Adrenal gland (tissue), 12 donors: ENCODE measurements around the gene LARGE1. TPM values are rescaled to one million over a fixed set of nuclear protein-coding genes. Genes with fewer than 3 reads are reported as not detected.

ENCODE experiments used
- DNase-seq, 7 donors: peaks; one replicate each; pipeline ENCODE4 v3.0.0-alpha.2; 2019 to 2020
- H3K27ac ChIP-seq, 5 donors: fragments of 200-600 bp; sonication (generic) in 4 of 5; 1 replicate in 3 of 5; 2 replicates in 2 of 5; pipeline versions ENCODE4 v1.5.1 to v1.8.0; 2016 to 2020; ENCODE audit warnings: mild to moderate bottlenecking in 1 of 5
- H3K27me3 ChIP-seq: fragments of 200-600 bp; 2 replicates; pipeline ENCODE4 v1.8.0; 2021
- H3K36me3 ChIP-seq, 2 donors: fragments of 200-600 bp; replicated peaks in 1 of 2; 1 replicate in 1 of 2; 2 replicates in 1 of 2; pipeline versions ENCODE4 v1.5.1 to v1.8.0; 2018 to 2022
- H3K4me1 ChIP-seq, 2 donors: fragments of 200-600 bp; replicated peaks in 1 of 2; 1 replicate in 1 of 2; 2 replicates in 1 of 2; pipeline versions ENCODE4 v1.5.1 to v1.8.0; 2018 to 2021
- H3K4me3 ChIP-seq, 4 donors: fragments of 200-600 bp; sonication (generic) in 3 of 4; one replicate each; pipeline ENCODE4 v1.5.1; 2016 to 2018
- H3K9me3 ChIP-seq, 3 donors: fragments of 200-600 bp; sonication (generic) in 1 of 3; replicated peaks in 1 of 3; 1 replicate in 2 of 3; 2 replicates in 1 of 3; pipeline versions ENCODE4 v1.5.1 to v1.8.0; 2016 to 2021
- POLR2A ChIP-seq, 2 donors: fragments of 450-650 bp; IDR thresholded peaks; one replicate each; pipeline ENCODE4 v1.6.1; 2017; ENCODE audit warnings: antibody characterized with exemption in 2 of 2, mild to moderate bottlenecking in 2 of 2, moderate library complexity in 1 of 2
- WGBS, 4 donors: extraction: QIAGEN DNeasy Blood & Tissue Kit in 2 of 4; methylation state at CpG; one replicate each; pipeline versions ENCODE4 v1.1.5 to v1.1.7; 2013 to 2017; 5-methylcytosine and 5-hydroxymethylcytosine counted together
- intact Hi-C, 2 donors: fragments of 100-400 bp; cut with DNase I; formaldehyde crosslinking; loops; one replicate each; pipeline versions ENCODE4 v1.14.1 to v1.15.0; 2022 to 2023
- polyA plus RNA-seq, 3 donors: library from polyadenylated mRNA; stranded (reverse); fragments of 200-250 nt in 2 of 3; fragments of 350-450 nt in 1 of 3; fragmentation: Illumina TruSeq in 1 of 3; extraction: RNeasy Lipid Tissue Mini Kit (QIAGEN cat#74804) in 1 of 3; gene quantifications; one replicate each; pipeline ENCODE4 v1.2.3, GENCODE V29; 2013 to 2014
- total RNA-seq, 9 donors: library from RNA; depleted of rRNA in 4 of 9; stranded (reverse); fragments of >200 nt in 4 of 9; fragments of 120-200 nt in 1 of 9; fragmentation: NEBNext Ultra II Directional in 1 of 9; extraction: Animal tissue kit (Norgen Biotek cat#: 25700) in 1 of 9; gene quantifications; one replicate each; pipeline versions ENCODE4 v1.1.0 to v1.2.4, GENCODE V29; 2013 to 2023
- TF ChIP-seq, protein P1 (sequence below), 6 experiments: fragments of 450-650 bp in 4 of 6; fragments of 200-600 bp in 2 of 6; sonication (generic) in 1 of 6; IDR thresholded peaks; 1 replicate in 5 of 6; 2 replicates in 1 of 6; pipeline versions ENCODE4 v1.5.1 to v1.8.0; 2016 to 2021; ENCODE audit warnings: antibody characterized with exemption in 6 of 6, mild to moderate bottlenecking in 2 of 6, moderate library complexity in 1 of 6
- donor health status: healthy with polysubstance abuse.
- donor health status: Bipolar disorder and iron deficiency.
- donor health status: DM: yes; HTN: yes; CAD: no.
- donor health status: DM: no; HTN: no; CAD: no.
- donor health status: DM: no; HTN: no; CAD: no.
- donor health status: DM: yes; HTN: yes; CAD: no.

LARGE1 gene
- total and polyA plus RNA-seq, 12 donors = 3.4 to 67.6 (median 30.6) TPM

DNA sequence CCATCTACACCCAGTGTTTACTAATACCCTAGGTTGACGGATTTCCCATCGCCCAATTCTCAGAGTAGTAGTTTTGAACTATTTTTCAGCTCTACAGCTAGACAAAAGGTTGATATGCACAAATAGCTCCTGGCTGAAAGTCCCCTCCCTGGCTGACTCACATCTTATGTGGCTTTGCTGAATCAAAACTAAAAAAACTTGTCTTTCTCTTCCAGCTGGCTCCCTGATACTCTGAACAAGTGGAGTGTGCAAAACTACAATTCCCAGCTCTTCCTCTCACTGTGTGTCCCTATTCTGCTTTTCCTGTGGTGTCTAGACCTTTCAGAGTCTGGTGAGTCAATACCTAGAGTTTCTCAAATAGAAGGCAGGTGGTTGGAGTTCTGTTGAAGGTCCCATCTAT, 12.7 kb upstream of the LARGE1 start:
- TF ChIP-seq, protein P1, sequence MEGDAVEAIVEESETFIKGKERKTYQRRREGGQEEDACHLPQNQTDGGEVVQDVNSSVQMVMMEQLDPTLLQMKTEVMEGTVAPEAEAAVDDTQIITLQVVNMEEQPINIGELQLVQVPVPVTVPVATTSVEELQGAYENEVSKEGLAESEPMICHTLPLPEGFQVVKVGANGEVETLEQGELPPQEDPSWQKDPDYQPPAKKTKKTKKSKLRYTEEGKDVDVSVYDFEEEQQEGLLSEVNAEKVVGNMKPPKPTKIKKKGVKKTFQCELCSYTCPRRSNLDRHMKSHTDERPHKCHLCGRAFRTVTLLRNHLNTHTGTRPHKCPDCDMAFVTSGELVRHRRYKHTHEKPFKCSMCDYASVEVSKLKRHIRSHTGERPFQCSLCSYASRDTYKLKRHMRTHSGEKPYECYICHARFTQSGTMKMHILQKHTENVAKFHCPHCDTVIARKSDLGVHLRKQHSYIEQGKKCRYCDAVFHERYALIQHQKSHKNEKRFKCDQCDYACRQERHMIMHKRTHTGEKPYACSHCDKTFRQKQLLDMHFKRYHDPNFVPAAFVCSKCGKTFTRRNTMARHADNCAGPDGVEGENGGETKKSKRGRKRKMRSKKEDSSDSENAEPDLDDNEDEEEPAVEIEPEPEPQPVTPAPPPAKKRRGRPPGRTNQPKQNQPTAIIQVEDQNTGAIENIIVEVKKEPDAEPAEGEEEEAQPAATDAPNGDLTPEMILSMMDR (IDR thresholded peaks at IDR 0.05) = no peak
- no peak for TF ChIP-seq POLR2A (IDR thresholded peaks at IDR 0.05)
- H3K27me3 ChIP-seq = no peaks in the 10 kb centered on the region
- H3K27ac ChIP-seq = no peak overlapping the region
- H3K4me1 ChIP-seq = no peaks in the 10 kb centered on the region
- no peaks in the 10 kb centered on the region for H3K36me3 ChIP-seq
- no peak for DNase-seq
- WGBS, 4 donors = 78 to 89% (median 82%) methylated on average over 2 of the region's 2 CpGs
- no peak overlapping the region for H3K4me3 ChIP-seq
- H3K9me3 ChIP-seq = no peaks in the 10 kb centered on the region
- intact Hi-C loops = loop anchor here in 1 of 2 donors (5.0 kb wide), 1 partner anchor 179 kb away; no protein-coding TSS in a partner anchor

DNA sequence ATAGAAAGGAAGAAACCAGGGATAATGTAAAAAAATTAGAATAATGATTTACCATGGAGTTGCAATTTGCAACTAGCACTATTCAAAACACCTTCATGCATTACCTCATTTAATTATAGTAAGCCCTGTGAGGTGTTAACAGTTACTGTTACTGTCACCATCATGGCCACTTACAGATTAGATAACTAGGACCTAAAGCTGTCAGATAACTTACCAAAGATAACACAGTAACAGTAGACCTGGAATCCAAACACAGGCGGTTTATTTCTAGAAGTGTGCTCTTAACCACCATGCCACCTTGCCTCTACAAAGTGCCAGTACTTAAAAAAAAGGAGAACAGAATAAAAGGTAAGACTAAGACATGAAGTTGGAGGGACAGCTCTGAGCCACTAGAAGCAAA, 11.1 kb upstream of the LARGE1 start:
- 91 to 100% (median 92%) methylated on average over 1 of the region's 1 CpG for WGBS, 4 donors
- Histone ChIP-seq H3K36me3 (no peaks in the 10 kb centered on the region), H3K4me3 (no peak overlapping the region), H3K27me3 (no peaks in the 10 kb centered on the region), H3K4me1 (no peaks in the 10 kb centered on the region), H3K27ac (no peak overlapping the region), H3K9me3 (no peaks in the 10 kb centered on the region)
- intact Hi-C loops = loop anchor here in 1 of 2 donors (5.0 kb wide), 1 partner anchor 181 kb away; no protein-coding TSS in a partner anchor
- DNase-seq = no peak
- TF ChIP-seq, protein P1 (IDR thresholded peaks at IDR 0.05) = no peak
- no peak for TF ChIP-seq POLR2A (IDR thresholded peaks at IDR 0.05)

DNA sequence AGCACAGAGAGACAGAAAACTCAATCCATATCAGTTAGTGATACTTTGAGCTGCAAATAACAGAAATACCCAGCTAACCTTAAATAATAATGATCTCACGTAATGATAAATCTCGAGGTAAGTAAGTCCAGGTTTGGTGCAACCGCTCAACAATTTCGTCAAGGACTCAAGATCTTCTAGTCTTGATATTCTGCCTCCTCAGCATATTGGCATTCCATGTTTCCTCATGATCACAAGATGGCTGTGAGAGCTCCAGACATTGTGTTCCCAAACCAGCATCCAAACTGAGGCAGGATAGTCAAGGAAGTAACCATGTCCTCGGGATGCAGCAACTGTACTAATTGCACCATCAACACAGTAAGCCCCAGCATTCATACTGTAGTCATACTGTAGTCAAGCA, 7.5 kb upstream of the LARGE1 start:
- no peaks in the 10 kb centered on the region for H3K36me3 ChIP-seq
- H3K27ac ChIP-seq = no peak overlapping the region
- H3K4me3 ChIP-seq = no peak overlapping the region
- DNase-seq = no peak
- TF ChIP-seq, protein P1 (IDR thresholded peaks at IDR 0.05) = no peak
- no peak for TF ChIP-seq POLR2A (IDR thresholded peaks at IDR 0.05)
- WGBS, 4 donors = 79 to 85% (median 82%) methylated on average over 5 of the region's 5 CpGs
- no peaks in the 10 kb centered on the region for H3K27me3 ChIP-seq
- H3K4me1 ChIP-seq = peaks cover 8% of the 10 kb centered on the region in 2 donors
- H3K9me3 ChIP-seq = no peaks in the 10 kb centered on the region
- intact Hi-C loops = loop anchor here in 1 of 2 donors (5.0 kb wide), 1 partner anchor 180 kb away; no protein-coding TSS in a partner anchor

DNA sequence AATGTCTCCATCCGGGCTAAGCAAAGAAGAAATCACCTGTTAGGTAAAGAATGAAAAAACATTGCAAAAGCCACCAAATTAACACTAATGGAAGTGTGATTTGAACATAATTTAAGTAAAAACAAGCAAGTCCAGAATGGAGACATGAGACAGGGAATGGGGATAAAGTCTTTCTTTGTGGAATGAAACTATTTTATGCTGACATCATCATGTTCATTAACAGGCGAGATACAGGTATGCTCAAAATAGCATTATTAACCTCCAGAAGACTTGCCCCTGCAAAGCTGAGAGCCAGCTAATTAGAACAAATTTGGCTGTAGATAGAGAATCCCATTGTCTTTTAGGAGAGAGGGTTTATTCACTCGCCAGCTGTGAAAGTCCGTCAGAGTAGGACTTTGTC, 4.9 kb upstream of the LARGE1 start:
- H3K4me3 ChIP-seq = no peak overlapping the region
- DNase-seq = no peak
- WGBS, 4 donors = 79 to 88% (median 85%) methylated on average over 4 of the region's 4 CpGs
- H3K4me1 ChIP-seq = peaks cover 10 to 17% of the 10 kb centered on the region in 2 donors
- no peak overlapping the region for H3K27ac ChIP-seq
- TF ChIP-seq, protein P1 (IDR thresholded peaks at IDR 0.05) = no peak
- no peak for TF ChIP-seq POLR2A (IDR thresholded peaks at IDR 0.05)
- no peaks in the 10 kb centered on the region for H3K27me3 ChIP-seq
- H3K9me3 ChIP-seq = no peaks in the 10 kb centered on the region
- intact Hi-C loops = loop anchor here in 1 of 2 donors (5.0 kb wide), 1 partner anchor 182 kb away; no protein-coding TSS in a partner anchor
- H3K36me3 ChIP-seq = no peaks in the 10 kb centered on the region
